SK-N-SH treated with all-trans-retinoic acid at 6 μM for 48 hours (cell line): ENCODE data around the gene CYLD.

Experiments used
- ATAC-seq: fragments of 200-7000 bp; cut with Tn5 transposase; 3 replicates; pipeline ENCODE4 v1.9.1; 2020; ENCODE audit warnings: mild to moderate bottlenecking, moderate library complexity
- CSDC2 ChIP-seq: fragments of 250-450 bp; sonication (Bioruptor Pico); IDR thresholded peaks from 2 replicates; pipeline ENCODE4 v1.5.0; 2020; ENCODE audit warnings: mild to moderate bottlenecking, moderate library complexity
- ESRRG ChIP-seq: fragments of 250-450 bp; sonication (Bioruptor Pico); IDR thresholded peaks from 2 replicates; pipeline ENCODE4 v1.6.1; 2021; ENCODE audit warnings: mild to moderate bottlenecking
- GLIS3 ChIP-seq: fragments of 250-450 bp; sonication (Bioruptor Pico); IDR thresholded peaks from 2 replicates; pipeline ENCODE4 v1.5.0; 2020; ENCODE audit warnings: mild to moderate bottlenecking, moderate library complexity
- OSR1 ChIP-seq: fragments of 250-450 bp; sonication (Bioruptor Pico); IDR thresholded peaks from 2 replicates; pipeline ENCODE4 v1.8.0; 2022; ENCODE audit warnings: moderate library complexity, mild to moderate bottlenecking, inconsistent platforms
- PPARA ChIP-seq: fragments of 250-450 bp; sonication (Bioruptor Pico); IDR thresholded peaks from 2 replicates; pipeline ENCODE4 v1.5.0; 2020; ENCODE audit warnings: mild to moderate bottlenecking, borderline replicate concordance
- RARB ChIP-seq: fragments of 250-450 bp; sonication (Bioruptor Pico); IDR thresholded peaks from 2 replicates; pipeline ENCODE4 v1.8.0; 2021; ENCODE audit warnings: mild to moderate bottlenecking, moderate library complexity
- SNAI2 ChIP-seq: fragments of 250-450 bp; sonication (Bioruptor Pico); IDR thresholded peaks from 2 replicates; pipeline ENCODE4 v1.5.0; 2020; ENCODE audit warnings: mild to moderate bottlenecking, moderate library complexity
- TCF4 ChIP-seq: fragments of 250-450 bp; sonication (Bioruptor Pico); IDR thresholded peaks from 2 replicates; pipeline ENCODE4 v1.8.0; 2021; ENCODE audit warnings: mild to moderate bottlenecking, moderate library complexity, borderline replicate concordance
- TOX ChIP-seq: fragments of 250-450 bp; sonication (Bioruptor Pico); IDR thresholded peaks from 2 replicates; pipeline ENCODE4 v1.8.0; 2021; ENCODE audit warnings: mild to moderate bottlenecking, moderate library complexity, borderline replicate concordance
- TSHZ2 ChIP-seq: fragments of 250-450 bp; sonication (Bioruptor Pico); IDR thresholded peaks from 2 replicates; pipeline ENCODE4 v1.5.0; 2020; ENCODE audit warnings: mild to moderate bottlenecking, moderate library complexity
- ZFP3 ChIP-seq: fragments of 250-450 bp; sonication (Bioruptor Pico); IDR thresholded peaks from 2 replicates; pipeline ENCODE4 v1.5.0; 2020; ENCODE audit warnings: mild to moderate bottlenecking, moderate library complexity
- ZNF565 ChIP-seq: fragments of 450-650 bp; formaldehyde crosslinking; conservative IDR thresholded peaks from 2 replicates; pipeline ENCODE4 v1.5.0; 2020; ENCODE audit warnings: low read depth, mild to moderate bottlenecking, moderate library complexity
- ZNF70 ChIP-seq: fragments of 450-650 bp; formaldehyde crosslinking; IDR thresholded peaks from 2 replicates; pipeline ENCODE4 v1.5.0; 2020; ENCODE audit warnings: mild to moderate bottlenecking, moderate library complexity
- ZNF8 ChIP-seq: fragments of 450-650 bp; formaldehyde crosslinking; IDR thresholded peaks from 2 replicates; pipeline ENCODE4 v1.5.0; 2020; ENCODE audit warnings: mild to moderate bottlenecking, moderate library complexity
- TF ChIP-seq, protein P1 (sequence below): fragments of 250-450 bp; sonication (Bioruptor Pico); IDR thresholded peaks from 2 replicates; pipeline ENCODE4 v1.5.1; 2020; ENCODE audit warnings: low read depth, mild to moderate bottlenecking, moderate library complexity
- TF ChIP-seq, protein P2 (sequence below): fragments of 250-450 bp; sonication (Bioruptor Pico); IDR thresholded peaks from 2 replicates; pipeline ENCODE4 v1.8.0; 2020; ENCODE audit warnings: mild to moderate bottlenecking, moderate library complexity, borderline replicate concordance
- TF ChIP-seq, protein P3 (sequence below): fragments of 250-450 bp; sonication (Bioruptor Pico); IDR thresholded peaks from 2 replicates; pipeline ENCODE4 v1.8.0; 2021; ENCODE audit warnings: low read depth, mild to moderate bottlenecking, moderate library complexity, borderline replicate concordance

Gene CYLD

DNA sequence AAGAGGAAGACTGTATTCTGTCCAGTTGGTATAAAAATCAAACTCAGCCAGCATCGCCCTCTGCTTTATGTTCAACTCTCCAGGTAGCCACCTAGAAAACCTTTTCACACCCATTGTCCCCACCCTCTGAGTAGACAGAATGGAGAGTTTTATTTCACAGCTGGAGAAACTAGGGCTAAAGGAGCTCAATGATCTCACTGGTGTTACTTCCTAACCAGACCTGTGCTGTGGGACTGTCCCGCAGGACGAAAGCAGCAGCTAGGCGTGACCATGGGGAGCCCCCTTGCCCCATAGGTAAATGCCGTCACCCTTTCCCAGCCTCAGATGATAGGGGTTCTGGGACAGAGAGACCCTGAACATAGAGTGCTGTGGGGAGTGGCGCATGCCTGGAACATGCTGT, 67.7 kb downstream of the CYLD start:
- no peak for ATAC-seq

GRCh38 chr16:50810241-50810965, 68.5 kb downstream of the CYLD start:
- ATAC-seq: no peak
- no peak for TF ChIP-seq ZFP3 (CRISPR knock-in tag)

More for the DNA sequence above, 67.7 kb downstream of the CYLD start:
- TF ChIP-seq ZNF70 (CRISPR knock-in tag) (no peak), ZNF565 (CRISPR knock-in tag) (no peak), PPARA (no peak), OSR1 (CRISPR knock-in tag) (no peak), TOX (CRISPR knock-in tag) (no peak), ZNF8 (CRISPR knock-in tag) (no peak), RARB (no peak)
- TF ChIP-seq, protein P1, sequence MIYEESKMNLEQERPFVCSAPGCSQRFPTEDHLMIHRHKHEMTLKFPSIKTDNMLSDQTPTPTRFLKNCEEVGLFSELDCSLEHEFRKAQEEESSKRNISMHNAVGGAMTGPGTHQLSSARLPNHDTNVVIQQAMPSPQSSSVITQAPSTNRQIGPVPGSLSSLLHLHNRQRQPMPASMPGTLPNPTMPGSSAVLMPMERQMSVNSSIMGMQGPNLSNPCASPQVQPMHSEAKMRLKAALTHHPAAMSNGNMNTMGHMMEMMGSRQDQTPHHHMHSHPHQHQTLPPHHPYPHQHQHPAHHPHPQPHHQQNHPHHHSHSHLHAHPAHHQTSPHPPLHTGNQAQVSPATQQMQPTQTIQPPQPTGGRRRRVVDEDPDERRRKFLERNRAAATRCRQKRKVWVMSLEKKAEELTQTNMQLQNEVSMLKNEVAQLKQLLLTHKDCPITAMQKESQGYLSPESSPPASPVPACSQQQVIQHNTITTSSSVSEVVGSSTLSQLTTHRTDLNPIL (CRISPR knock-in tag): no peak

DNA sequence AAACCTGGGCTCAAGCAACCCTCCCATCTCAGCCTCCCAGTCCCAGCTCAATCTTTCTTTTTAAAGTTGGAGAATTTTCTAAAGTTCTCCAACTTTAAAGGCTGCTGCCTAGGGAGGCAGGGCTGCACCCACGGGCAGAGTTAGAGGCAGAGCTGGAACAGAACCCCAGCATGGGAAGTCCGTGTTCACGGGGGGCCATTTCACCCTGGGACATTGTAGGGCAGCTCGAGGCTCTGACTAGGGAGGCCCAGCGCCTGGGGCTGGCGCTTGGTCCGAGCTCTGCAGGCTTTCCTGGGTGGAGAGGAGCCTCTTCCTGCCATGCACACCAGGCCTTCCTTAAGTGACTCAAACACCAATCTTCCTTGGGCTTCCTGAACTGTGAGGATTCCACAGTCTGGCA, 70.2 kb downstream of the CYLD start:
- TF ChIP-seq TSHZ2 (CRISPR knock-in tag): no peak
- no peak for TF ChIP-seq PPARA
- no peak for TF ChIP-seq ZFP3 (CRISPR knock-in tag)
- no peak for TF ChIP-seq SNAI2
- no peak for TF ChIP-seq CSDC2 (CRISPR knock-in tag)
- no peak for TF ChIP-seq ESRRG (CRISPR knock-in tag)
- TF ChIP-seq, protein P2, sequence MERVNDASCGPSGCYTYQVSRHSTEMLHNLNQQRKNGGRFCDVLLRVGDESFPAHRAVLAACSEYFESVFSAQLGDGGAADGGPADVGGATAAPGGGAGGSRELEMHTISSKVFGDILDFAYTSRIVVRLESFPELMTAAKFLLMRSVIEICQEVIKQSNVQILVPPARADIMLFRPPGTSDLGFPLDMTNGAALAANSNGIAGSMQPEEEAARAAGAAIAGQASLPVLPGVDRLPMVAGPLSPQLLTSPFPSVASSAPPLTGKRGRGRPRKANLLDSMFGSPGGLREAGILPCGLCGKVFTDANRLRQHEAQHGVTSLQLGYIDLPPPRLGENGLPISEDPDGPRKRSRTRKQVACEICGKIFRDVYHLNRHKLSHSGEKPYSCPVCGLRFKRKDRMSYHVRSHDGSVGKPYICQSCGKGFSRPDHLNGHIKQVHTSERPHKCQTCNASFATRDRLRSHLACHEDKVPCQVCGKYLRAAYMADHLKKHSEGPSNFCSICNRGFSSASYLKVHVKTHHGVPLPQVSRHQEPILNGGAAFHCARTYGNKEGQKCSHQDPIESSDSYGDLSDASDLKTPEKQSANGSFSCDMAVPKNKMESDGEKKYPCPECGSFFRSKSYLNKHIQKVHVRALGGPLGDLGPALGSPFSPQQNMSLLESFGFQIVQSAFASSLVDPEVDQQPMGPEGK (CRISPR knock-in tag): no peak
- no peak for TF ChIP-seq TOX (CRISPR knock-in tag)
- TF ChIP-seq, protein P1 (CRISPR knock-in tag): no peak
- no peak for TF ChIP-seq ZNF8 (CRISPR knock-in tag)
- TF ChIP-seq TCF4 (CRISPR knock-in tag): no peak
- ATAC-seq: no peak

GRCh38 chr16:50812876-50813466, 71.1 kb downstream of the CYLD start:
- no peak for ATAC-seq
- TF ChIP-seq PPARA: no peak
- no peak for TF ChIP-seq GLIS3 (CRISPR knock-in tag)
- no peak for TF ChIP-seq RARB
- TF ChIP-seq, protein P3, sequence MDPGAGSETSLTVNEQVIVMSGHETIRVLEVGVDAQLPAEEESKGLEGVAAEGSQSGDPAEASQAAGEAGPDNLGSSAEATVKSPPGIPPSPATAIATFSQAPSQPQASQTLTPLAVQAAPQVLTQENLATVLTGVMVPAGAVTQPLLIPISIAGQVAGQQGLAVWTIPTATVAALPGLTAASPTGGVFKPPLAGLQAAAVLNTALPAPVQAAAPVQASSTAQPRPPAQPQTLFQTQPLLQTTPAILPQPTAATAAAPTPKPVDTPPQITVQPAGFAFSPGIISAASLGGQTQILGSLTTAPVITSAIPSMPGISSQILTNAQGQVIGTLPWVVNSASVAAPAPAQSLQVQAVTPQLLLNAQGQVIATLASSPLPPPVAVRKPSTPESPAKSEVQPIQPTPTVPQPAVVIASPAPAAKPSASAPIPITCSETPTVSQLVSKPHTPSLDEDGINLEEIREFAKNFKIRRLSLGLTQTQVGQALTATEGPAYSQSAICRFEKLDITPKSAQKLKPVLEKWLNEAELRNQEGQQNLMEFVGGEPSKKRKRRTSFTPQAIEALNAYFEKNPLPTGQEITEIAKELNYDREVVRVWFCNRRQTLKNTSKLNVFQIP (CRISPR knock-in tag): no peak
- no peak for TF ChIP-seq ZNF8 (CRISPR knock-in tag)
- no peak for TF ChIP-seq ZNF70 (CRISPR knock-in tag)
- TF ChIP-seq, all 23 proteins: peak for 0
